ENCODE measurements around the gene MICAL2. TPM values are rescaled to one million over a fixed set of nuclear protein-coding genes. Genes with fewer than 3 reads are reported as not detected.

Gene MICAL2
- total and polyA plus RNA-seq, 2 of the 13 experiments (the other 11 are each of a cell fraction or from before 2014, with no cell fraction given) = 0.78 to 1.1 TPM

- Histone ChIP-seq H3K27me3 (ENCODE audit: control insufficient read depth in 1 of 2, insufficient read depth in 2 of 2, low read length in 2 of 2) (no peaks in the 10 kb centered on the region), H3K4me1 (ENCODE audit: insufficient read depth, low read length) (peaks cover 72% of the 10 kb centered on the region), H3K9me3 (ENCODE audit: low read length) (no peaks in the 10 kb centered on the region), H3K4me3 (replicated peaks in 1 of 3; ENCODE audit: insufficient read depth in 1 of 3, low read depth in 2 of 3, low read length in 3 of 3) (no peak overlapping the region), H3K9ac (ENCODE audit: insufficient read depth, low read depth, low read length) (no peak overlapping the region), H2AFZ (ENCODE audit: low read length) (no peak overlapping the region), H3K36me3 (replicated peaks in 1 of 2; ENCODE audit: control insufficient read depth in 1 of 2, insufficient read depth in 2 of 2, low read length in 2 of 2) (no peaks in the 10 kb centered on the region), H4K20me1 (ENCODE audit: insufficient read depth, low read length) (no peaks in the 10 kb centered on the region), H3K27ac (ENCODE audit: extremely low read length, insufficient read depth, low read length) (no peak overlapping the region), H3K4me2 (ENCODE audit: low read depth, low read length) (peak overlapping the region; percentile 73), H3K79me2 (ENCODE audit: insufficient read depth, low read length) (no peaks in the 10 kb centered on the region)
- TF ChIP-seq MTF2 (CRISPR knock-in tag; IDR thresholded peaks at IDR 0.05; ENCODE audit: borderline replicate concordance) = no peak
- no peak for TF ChIP-seq ZNF670 (CRISPR knock-in tag; IDR thresholded peaks at IDR 0.05; ENCODE audit: borderline replicate concordance)
- TF ChIP-seq ZBTB46 (CRISPR knock-in tag; IDR thresholded peaks at IDR 0.05; ENCODE audit: borderline replicate concordance) = no peak
- TF ChIP-seq ZNF703 (CRISPR knock-in tag; IDR thresholded peaks at IDR 0.05; ENCODE audit: borderline replicate concordance) = no peak
- TF ChIP-seq ZNF30 (CRISPR knock-in tag; IDR thresholded peaks at IDR 0.05) = no peak
- no peak for TF ChIP-seq HNF1B (CRISPR knock-in tag; IDR thresholded peaks at IDR 0.05)
- TF ChIP-seq PRMT3 (CRISPR knock-in tag; IDR thresholded peaks at IDR 0.05; ENCODE audit: borderline replicate concordance, low read depth) = no peak
- no peak for TF ChIP-seq IKZF1 (IDR thresholded peaks at IDR 0.05)
- no peak for TF ChIP-seq KDM6A (CRISPR knock-in tag; IDR thresholded peaks at IDR 0.05; ENCODE audit: low read depth)
- TF ChIP-seq ADNP (CRISPR knock-in tag; IDR thresholded peaks at IDR 0.05) = no peak
- no peak for TF ChIP-seq ZBTB2 (CRISPR knock-in tag; IDR thresholded peaks at IDR 0.05; ENCODE audit: low read depth)
- no peak for TF ChIP-seq PCBP2 (optimal IDR thresholded peaks at IDR 0.05; ENCODE audit: low read depth, low read length, poor library complexity, severe bottlenecking)
- no peak for TF ChIP-seq ZSCAN5A (CRISPR knock-in tag; IDR thresholded peaks at IDR 0.05; ENCODE audit: borderline replicate concordance)
- no peak for TF ChIP-seq KLF11 (CRISPR knock-in tag; IDR thresholded peaks at IDR 0.05)
- no peak for TF ChIP-seq ZNF329 (CRISPR knock-in tag; IDR thresholded peaks at IDR 0.05; ENCODE audit: low read depth)
- ChIA-PET POLR2A (interaction anchor here (0.7 to 3.2 kb wide), 5 partner anchors 17 to 151 kb away, joined by 3 to 19 read pairs (median 7); no protein-coding TSS in a partner anchor), CTCF (ENCODE audit: low intra/inter-chr PET ratio, low total read pairs) (no interaction called here)
- no peak for DNase-seq (ENCODE audit: low spot score)
- no peak for FAIRE-seq
- in situ Hi-C loops (cut with HindIII; ENCODE audit: extremely low pct_ligation_motif_present, low pct_unique_long_range_greater_than_20kb) (no loop called here), intact Hi-C loops (cut with micrococcal nuclease; ENCODE audit: unreplicated experiment) (loop anchor here (5.0 kb wide), 1 partner anchor 214 kb away; no protein-coding TSS in a partner anchor)
- no TSS peak for BruUV-seq (replicated peaks)
- WGBS (ENCODE audit: low lambda C conversion rate) = 57% methylated on average over 5 of the region's 5 CpGs
- ATAC-seq = no peak
Measured at GRCh38 chr11:12067796-12068357, 42.5 kb upstream of the MICAL2 start.
